Progenitor cell of endocrine pancreas (in vitro differentiated cells): ENCODE measurements around the gene EPS15. TPM values are rescaled to one million over a fixed set of nuclear protein-coding genes. Genes with fewer than 3 reads are reported as not detected.

Source experiments
- DNase-seq: peaks from one replicate; pipeline ENCODE4 v3.0.0; 2021; ENCODE audit warnings: low spot score; ENCODE audit not compliant: unreplicated experiment
- H3K27ac Mint-ChIP-seq: 2 replicates; pipeline ENCODE4 v1.8.0; 2021; ENCODE audit warnings: mild to moderate bottlenecking, moderate library complexity, mixed read lengths
- H3K27me3 Mint-ChIP-seq: 2 replicates; pipeline ENCODE4 v1.8.0; 2021; ENCODE audit warnings: mixed read lengths
- H3K36me3 Mint-ChIP-seq: 2 replicates; pipeline ENCODE4 v1.8.0; 2022; ENCODE audit warnings: mixed read lengths; ENCODE audit not compliant: insufficient read depth
- H3K4me1 Mint-ChIP-seq: 2 replicates; pipeline ENCODE4 v1.8.0; 2021; ENCODE audit warnings: low read depth, mixed read lengths
- H3K4me3 Mint-ChIP-seq: 2 replicates; pipeline ENCODE4 v1.8.0; 2021; ENCODE audit warnings: low read depth, mild to moderate bottlenecking, moderate library complexity, mixed read lengths
- H3K9me3 Mint-ChIP-seq: 2 replicates; pipeline ENCODE4 v1.8.0; 2021; ENCODE audit warnings: low read depth, mixed read lengths
- total RNA-seq: library from RNA; stranded (reverse); gene quantifications from 2 replicates; pipeline ENCODE4 v1.2.1, GENCODE V29; 2021
- TF ChIP-seq, protein P1 (sequence below): fragments of 200-600 bp; sonication (generic); IDR thresholded peaks from one replicate; pipeline ENCODE4 v1.5.0; 2021; ENCODE audit warnings: antibody characterized with exemption, mild to moderate bottlenecking; ENCODE audit not compliant: unreplicated experiment

EPS15 gene
- total RNA-seq, 1 donor from 2014 or later, result 63.8 TPM

GRCh38 chr1:51421964-51422363, 97.1 kb downstream of the EPS15 start:
- Mint-ChIP-seq H3K4me3 (peak overlapping the region; percentile 59), H3K27ac (peak overlapping the region; percentile 33), H3K36me3 (peaks cover 14% of the 10 kb centered on the region), H3K9me3 (no peaks in the 10 kb centered on the region), H3K27me3 (no peaks in the 10 kb centered on the region), H3K4me1 (peaks cover 24% of the 10 kb centered on the region)
- no peak for DNase-seq
- TF ChIP-seq, protein P1, sequence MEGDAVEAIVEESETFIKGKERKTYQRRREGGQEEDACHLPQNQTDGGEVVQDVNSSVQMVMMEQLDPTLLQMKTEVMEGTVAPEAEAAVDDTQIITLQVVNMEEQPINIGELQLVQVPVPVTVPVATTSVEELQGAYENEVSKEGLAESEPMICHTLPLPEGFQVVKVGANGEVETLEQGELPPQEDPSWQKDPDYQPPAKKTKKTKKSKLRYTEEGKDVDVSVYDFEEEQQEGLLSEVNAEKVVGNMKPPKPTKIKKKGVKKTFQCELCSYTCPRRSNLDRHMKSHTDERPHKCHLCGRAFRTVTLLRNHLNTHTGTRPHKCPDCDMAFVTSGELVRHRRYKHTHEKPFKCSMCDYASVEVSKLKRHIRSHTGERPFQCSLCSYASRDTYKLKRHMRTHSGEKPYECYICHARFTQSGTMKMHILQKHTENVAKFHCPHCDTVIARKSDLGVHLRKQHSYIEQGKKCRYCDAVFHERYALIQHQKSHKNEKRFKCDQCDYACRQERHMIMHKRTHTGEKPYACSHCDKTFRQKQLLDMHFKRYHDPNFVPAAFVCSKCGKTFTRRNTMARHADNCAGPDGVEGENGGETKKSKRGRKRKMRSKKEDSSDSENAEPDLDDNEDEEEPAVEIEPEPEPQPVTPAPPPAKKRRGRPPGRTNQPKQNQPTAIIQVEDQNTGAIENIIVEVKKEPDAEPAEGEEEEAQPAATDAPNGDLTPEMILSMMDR, result no peak

DNA sequence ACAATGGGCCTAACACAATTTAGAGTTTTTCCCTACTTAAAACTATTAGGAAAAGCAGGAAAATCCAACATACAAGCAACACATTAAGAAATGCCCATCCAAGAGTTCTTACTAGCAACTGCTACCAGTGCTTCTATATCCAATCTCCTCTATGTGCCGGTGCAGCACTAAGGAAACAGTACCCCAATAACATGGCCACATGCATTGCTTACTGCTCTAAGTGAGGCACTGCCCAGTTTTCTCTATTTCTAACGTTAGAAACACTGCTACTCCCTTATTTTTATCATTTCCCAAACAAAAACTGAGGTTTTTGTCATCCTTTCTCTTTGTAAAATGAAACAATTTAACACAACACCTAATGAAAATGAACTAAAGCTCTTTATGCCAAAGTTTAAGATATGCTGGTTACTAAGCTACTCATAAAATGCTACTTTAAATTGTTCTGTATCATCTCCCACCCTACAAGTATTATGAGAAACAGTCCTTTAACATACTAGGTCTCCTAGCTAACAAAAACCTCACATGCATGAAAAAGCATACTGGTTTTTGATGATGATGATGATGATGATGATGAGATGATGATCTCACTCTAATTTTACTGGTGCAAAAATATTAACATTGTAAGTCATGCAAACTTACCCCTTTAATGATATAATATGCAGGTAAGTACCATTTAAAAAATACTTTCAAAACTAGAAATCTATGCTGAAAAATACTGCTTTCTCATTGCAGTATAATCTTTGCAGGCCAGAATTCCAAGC, 98.0 kb downstream of the EPS15 start:
- no peak for DNase-seq
- Mint-ChIP-seq H3K4me1 (peaks cover 24% of the 10 kb centered on the region), H3K9me3 (no peaks in the 10 kb centered on the region), H3K27me3 (no peaks in the 10 kb centered on the region), H3K4me3 (peak overlapping the region; percentile 57), H3K27ac (no peak overlapping the region), H3K36me3 (peaks cover 13% of the 10 kb centered on the region)
- TF ChIP-seq, protein P1, result no peak

DNA sequence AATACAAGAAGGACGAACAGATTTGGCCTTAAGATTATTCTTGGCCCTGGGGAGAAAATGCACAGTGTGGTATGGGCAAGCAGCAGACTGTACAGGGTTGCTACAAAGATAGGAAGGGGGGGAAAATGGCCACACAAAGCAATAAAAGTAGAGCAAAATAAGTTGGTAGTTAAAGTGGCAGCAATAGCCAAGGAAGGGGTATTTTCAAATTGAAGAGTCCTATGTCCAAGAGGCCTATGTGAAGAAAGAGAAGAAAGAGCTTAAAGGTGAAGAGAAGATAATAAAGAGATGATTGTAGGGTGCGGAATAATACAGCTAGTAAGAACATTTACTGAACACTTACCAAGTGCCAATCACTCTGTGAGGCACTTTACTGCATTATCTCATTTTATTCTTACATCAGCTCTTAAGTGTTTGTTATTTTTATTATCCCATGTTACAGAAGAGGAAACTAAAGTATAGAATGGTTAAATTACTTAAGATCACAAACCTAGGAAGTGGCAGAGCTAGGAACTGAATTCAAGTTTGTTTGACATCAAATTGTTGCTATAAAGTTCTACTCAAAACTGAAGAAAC, 100.6 kb downstream of the EPS15 start:
- no peaks in the 10 kb centered on the region for H3K27me3 Mint-ChIP-seq
- TF ChIP-seq, protein P1, result no peak
- H3K27ac Mint-ChIP-seq, result no peak overlapping the region
- H3K36me3 Mint-ChIP-seq, result peaks cover 12% of the 10 kb centered on the region
- peaks cover 22% of the 10 kb centered on the region for H3K4me1 Mint-ChIP-seq
- no peaks in the 10 kb centered on the region for H3K9me3 Mint-ChIP-seq
- H3K4me3 Mint-ChIP-seq, result no peak overlapping the region
- no peak for DNase-seq

DNA sequence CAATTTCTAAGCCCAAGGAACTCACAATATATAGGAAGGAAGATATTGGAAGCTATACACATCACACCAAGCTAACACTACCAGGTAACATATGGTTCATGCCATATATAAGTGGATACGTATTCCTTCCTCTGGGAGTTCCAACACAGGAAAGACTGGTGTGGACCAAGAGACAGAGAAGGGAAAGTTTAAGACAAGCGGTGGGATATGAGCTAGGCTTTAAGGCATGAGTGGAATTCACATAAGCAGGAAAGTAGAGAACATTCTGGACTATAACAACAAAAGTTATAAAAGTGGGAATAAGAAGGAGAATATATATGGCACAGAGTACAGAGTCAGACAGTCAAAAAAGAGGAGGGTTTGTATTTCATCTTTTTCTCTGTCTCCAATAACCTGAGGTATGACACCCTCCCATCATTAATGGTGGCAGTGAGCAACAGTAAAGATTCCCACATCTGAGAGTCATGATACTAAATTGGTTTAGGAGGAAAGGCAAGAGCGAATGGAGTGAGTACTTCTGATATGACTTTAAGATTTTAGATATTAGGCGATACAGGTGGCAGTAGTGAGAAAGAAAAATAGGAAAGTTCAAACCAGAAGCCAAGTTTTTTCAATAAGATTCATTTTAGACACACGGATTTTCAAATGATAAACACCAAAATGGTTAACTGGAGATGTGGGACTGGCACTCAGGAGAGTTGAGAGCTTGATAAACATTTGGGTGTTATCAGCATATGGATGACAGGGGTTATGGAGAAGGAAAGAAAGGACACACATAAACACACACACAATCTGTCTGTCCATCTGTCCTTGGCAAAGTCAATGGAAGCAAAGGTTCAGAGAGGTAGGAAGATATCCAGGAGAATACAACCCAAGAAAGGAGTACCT, 101.3 kb downstream of the EPS15 start:
- peaks cover 12% of the 10 kb centered on the region for H3K36me3 Mint-ChIP-seq
- H3K27ac Mint-ChIP-seq, result peak overlapping the region; percentile 11
- H3K4me3 Mint-ChIP-seq, result no peak overlapping the region
- no peaks in the 10 kb centered on the region for H3K9me3 Mint-ChIP-seq
- H3K27me3 Mint-ChIP-seq, result no peaks in the 10 kb centered on the region
- no peak for DNase-seq
- H3K4me1 Mint-ChIP-seq, result peaks cover 16% of the 10 kb centered on the region
- TF ChIP-seq, protein P1, result no peak

- Mint-ChIP-seq H3K27me3 (no peaks in the 10 kb centered on the region), H3K27ac (no peak overlapping the region)
Observed at GRCh38 chr1:51416910-51417309, 102.2 kb downstream of the EPS15 start.

More at GRCh38 chr1:51416910-51417309, 102.2 kb downstream of the EPS15 start:
- H3K4me1 Mint-ChIP-seq, result peaks cover 10% of the 10 kb centered on the region
- no peak for DNase-seq
- H3K36me3 Mint-ChIP-seq, result peaks cover 17% of the 10 kb centered on the region
- TF ChIP-seq, protein P1, result no peak
- no peak overlapping the region for H3K4me3 Mint-ChIP-seq
- peaks cover 1% of the 10 kb centered on the region for H3K9me3 Mint-ChIP-seq
